Neural progenitor cell (in vitro differentiated cells): Measurements from ENCODE around the gene ELF1. TPM values are rescaled to one million over a fixed set of nuclear protein-coding genes. Genes with fewer than 3 reads are reported as not detected.

ENCODE experiments used
- DNase-seq: peaks from one replicate; pipeline ENCODE4 v3.0.0-alpha.2; 2016; ENCODE audit warnings: low spot score
- H2AFZ ChIP-seq: fragments of 200-600 bp; sonication (generic); replicated peaks from 2 replicates; pipeline ENCODE4 v1.6.1; 2016; ENCODE audit warnings: antibody characterized with exemption
- H3F3A ChIP-seq: fragments of 200-600 bp; sonication (generic); 2 replicates; pipeline ENCODE4 v1.6.1; 2016; ENCODE audit warnings: antibody characterized with exemption, low read depth
- H3K27ac ChIP-seq: fragments of 200-600 bp; sonication (generic); 2 replicates; pipeline ENCODE4 v1.5.1; 2016; ENCODE audit warnings: mild to moderate bottlenecking
- H3K27me3 ChIP-seq: fragments of 200-600 bp; sonication (generic); 2 replicates; pipeline ENCODE4 v1.6.1; 2016; ENCODE audit warnings: mild to moderate bottlenecking, moderate library complexity
- H3K36me3 ChIP-seq: fragments of 200-600 bp; sonication (generic); 2 replicates; pipeline ENCODE4 v1.5.1; 2016
- H3K4me1 ChIP-seq: fragments of 200-600 bp; sonication (generic); 2 replicates; pipeline ENCODE4 v1.6.1; 2016; ENCODE audit warnings: mixed run types
- H3K4me2 ChIP-seq: fragments of 200-600 bp; sonication (generic); 2 replicates; pipeline ENCODE4 v1.6.1; 2016
- H3K4me3 ChIP-seq: fragments of 200-600 bp; sonication (generic); 2 replicates; pipeline ENCODE4 v1.5.1; 2016
- H3K79me2 ChIP-seq: fragments of 200-600 bp; sonication (generic); 2 replicates; pipeline ENCODE4 v1.6.1; 2016; ENCODE audit warnings: low read depth
- H3K9ac ChIP-seq: fragments of 200-600 bp; sonication (generic); 2 replicates; pipeline ENCODE4 v1.6.1; 2016
- H3K9me3 ChIP-seq: fragments of 200-600 bp; sonication (generic); 2 replicates; pipeline ENCODE4 v1.5.1; 2016; ENCODE audit warnings: low read depth
- H4K20me1 ChIP-seq: fragments of 200-600 bp; sonication (generic); 2 replicates; pipeline ENCODE4 v1.6.1; 2016; ENCODE audit warnings: low read depth
- H3K27ac Mint-ChIP-seq: 3 replicates; pipeline ENCODE4 v1.8.0; 2021; ENCODE audit warnings: mixed read lengths
- H3K27me3 Mint-ChIP-seq: 2 replicates; pipeline ENCODE4 v1.8.0; 2022; ENCODE audit warnings: low read depth, mild to moderate bottlenecking, inconsistent platforms, moderate library complexity, mixed read lengths; ENCODE audit not compliant: insufficient read depth
- H3K36me3 Mint-ChIP-seq: 3 replicates; pipeline ENCODE4 v1.8.0; 2021; ENCODE audit warnings: mixed read lengths
- H3K4me1 Mint-ChIP-seq: 3 replicates; pipeline ENCODE4 v1.8.0; 2021; ENCODE audit warnings: mixed read lengths
- H3K4me3 Mint-ChIP-seq: 3 replicates; pipeline ENCODE4 v1.8.0; 2021; ENCODE audit warnings: mild to moderate bottlenecking, moderate library complexity, mixed read lengths
- H3K9me3 Mint-ChIP-seq: 3 replicates; pipeline ENCODE4 v1.8.0; 2020; ENCODE audit warnings: mixed read lengths
- CTCF ChIP-seq: fragments of 200-600 bp; sonication (generic); IDR thresholded peaks from 2 replicates; pipeline ENCODE4 v1.5.1; 2017; ENCODE audit warnings: antibody characterized with exemption, mild to moderate bottlenecking
- EZH2 ChIP-seq: fragments of 200-600 bp; sonication (generic); IDR thresholded peaks from 2 replicates; pipeline ENCODE4 v1.6.1; 2017; ENCODE audit warnings: antibody characterized with exemption, mild to moderate bottlenecking, moderate library complexity
- EZH2phosphoT487 ChIP-seq: fragments of 200-600 bp; sonication (generic); IDR thresholded peaks from 2 replicates; pipeline ENCODE4 v1.6.1; 2017; ENCODE audit warnings: antibody characterized with exemption
- total RNA-seq: library from RNA; depleted of rRNA; stranded (reverse); fragments of >200 nt; gene quantifications from 2 replicates; pipeline ENCODE4 v1.2.3, GENCODE V29; 2015; ENCODE audit warnings: low replicate concordance

Gene ELF1
- total RNA-seq, 1 donor from 2014 or later = 9.3 TPM

GRCh38 chr13:40984668-40985366 lies 34.3 kb downstream of the ELF1 start:
- Mint-ChIP-seq H3K36me3 (no peaks in the 10 kb centered on the region), H3K27ac (no peak overlapping the region), H3K4me3 (no peak overlapping the region), H3K9me3 (no peaks in the 10 kb centered on the region), H3K4me1 (peaks cover 2% of the 10 kb centered on the region), H3K27me3 (no peaks in the 10 kb centered on the region)
- Histone ChIP-seq H3K4me3 (no peak overlapping the region), H3K79me2 (no peaks in the 10 kb centered on the region), H2AFZ (no peak overlapping the region), H4K20me1 (no peaks in the 10 kb centered on the region), H3K27ac (no peak overlapping the region), H3K4me2 (no peak overlapping the region), H3K4me1 (no peaks in the 10 kb centered on the region), H3K36me3 (no peaks in the 10 kb centered on the region), H3F3A (no peaks in the 10 kb centered on the region), H3K9me3 (no peaks in the 10 kb centered on the region), H3K27me3 (no peaks in the 10 kb centered on the region), H3K9ac (no peak overlapping the region)
- no peak for DNase-seq
- TF ChIP-seq CTCF = no peak
- no peak for TF ChIP-seq EZH2phosphoT487
- TF ChIP-seq EZH2 = no peak

- Mint-ChIP-seq H3K36me3 (no peaks in the 10 kb centered on the region), H3K27ac (no peak overlapping the region), H3K4me1 (peaks cover 2% of the 10 kb centered on the region), H3K4me3 (no peak overlapping the region), H3K9me3 (no peaks in the 10 kb centered on the region), H3K27me3 (no peaks in the 10 kb centered on the region)
- Histone ChIP-seq H3K4me2 (no peak overlapping the region), H3K27me3 (no peaks in the 10 kb centered on the region), H3K4me3 (no peak overlapping the region), H3K4me1 (no peaks in the 10 kb centered on the region), H3K9ac (no peak overlapping the region), H3K9me3 (no peaks in the 10 kb centered on the region), H3F3A (no peaks in the 10 kb centered on the region), H4K20me1 (no peaks in the 10 kb centered on the region), H3K79me2 (no peaks in the 10 kb centered on the region), H3K27ac (no peak overlapping the region), H3K36me3 (no peaks in the 10 kb centered on the region), H2AFZ (no peak overlapping the region)
- no peak for TF ChIP-seq EZH2
- no peak for TF ChIP-seq EZH2phosphoT487
- no peak for TF ChIP-seq CTCF
- no peak for DNase-seq
Observed at GRCh38 chr13:40983725-40984667, 35.1 kb downstream of the ELF1 start.

DNA sequence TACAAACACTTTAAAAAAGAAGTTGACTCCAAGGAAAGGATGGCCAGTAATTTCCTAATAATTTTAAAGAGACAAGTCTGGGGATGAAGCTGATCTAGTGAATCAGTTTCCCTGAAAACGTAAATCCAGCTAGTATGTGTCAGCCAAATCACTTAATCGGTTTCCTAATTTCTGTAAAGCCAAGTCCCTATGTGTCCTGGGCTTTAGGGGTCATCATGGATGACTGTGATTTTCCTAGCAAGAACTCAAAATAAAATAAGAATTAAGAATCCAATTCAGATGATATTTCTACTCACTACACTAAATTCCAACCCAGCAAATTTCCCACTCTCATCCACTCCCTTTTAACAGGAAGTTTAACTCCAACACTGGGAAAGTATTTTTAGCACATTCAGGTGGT lies 35.9 kb downstream of the ELF1 start:
- no peak overlapping the region for H3K4me3 ChIP-seq
- H3K4me3 Mint-ChIP-seq = no peak overlapping the region
- H3K4me1 Mint-ChIP-seq = peaks cover 2% of the 10 kb centered on the region
- H3K36me3 ChIP-seq = no peaks in the 10 kb centered on the region
- H2AFZ ChIP-seq = no peak overlapping the region
- no peak overlapping the region for H3K27ac ChIP-seq
- no peaks in the 10 kb centered on the region for H3K27me3 Mint-ChIP-seq
- no peaks in the 10 kb centered on the region for H3K36me3 Mint-ChIP-seq
- H3K9me3 Mint-ChIP-seq = no peaks in the 10 kb centered on the region
- H4K20me1 ChIP-seq = no peaks in the 10 kb centered on the region
- no peaks in the 10 kb centered on the region for H3K27me3 ChIP-seq
- H3K27ac Mint-ChIP-seq = no peak overlapping the region
- no peaks in the 10 kb centered on the region for H3F3A ChIP-seq
- no peaks in the 10 kb centered on the region for H3K9me3 ChIP-seq
- H3K9ac ChIP-seq = no peak overlapping the region
- no peaks in the 10 kb centered on the region for H3K4me1 ChIP-seq
- H3K4me2 ChIP-seq = no peak overlapping the region
- no peaks in the 10 kb centered on the region for H3K79me2 ChIP-seq
- TF ChIP-seq EZH2phosphoT487 (no peak), CTCF (no peak)
- DNase-seq = no peak
